Muscle layer of duodenum (tissue), 2 donors: ENCODE results near the gene RPL10.
A peak's percentile ranks its signal among the peaks of the same experiment; 100 is the strongest.

Source experiments
- H3K27ac ChIP-seq: one replicate; pipeline ENCODE4 v1.7.0; 2013; ENCODE audit warnings: mild to moderate bottlenecking, low read length
- H3K27me3 ChIP-seq: one replicate; pipeline ENCODE4 v1.7.0; 2013; ENCODE audit warnings: low read depth, mild to moderate bottlenecking, control low read depth, low read length
- H3K36me3 ChIP-seq, 2 donors: one replicate each; pipeline ENCODE4 v1.7.0; 2013; ENCODE audit warnings: low read length in 2 of 2, control low read depth in 1 of 2, mild to moderate bottlenecking in 1 of 2; ENCODE audit not compliant: insufficient read depth in 2 of 2, control insufficient read depth in 1 of 2
- H3K4me1 ChIP-seq, 2 donors: one replicate each; pipeline ENCODE4 v1.7.0; 2013; ENCODE audit warnings: low read length in 2 of 2, mild to moderate bottlenecking in 2 of 2, control low read depth in 1 of 2, moderate library complexity in 1 of 2; ENCODE audit not compliant: insufficient read depth in 2 of 2, control insufficient read depth in 1 of 2
- H3K4me3 ChIP-seq, 2 donors: one replicate each; pipeline ENCODE4 v1.7.0; 2013; ENCODE audit warnings: low read length in 2 of 2, low read depth in 1 of 2, mild to moderate bottlenecking in 1 of 2
- H3K9me3 ChIP-seq, 2 donors: one replicate each; pipeline ENCODE4 v1.7.0; 2013; ENCODE audit warnings: low read length in 2 of 2, control low read depth in 1 of 2, mild to moderate bottlenecking in 1 of 2; ENCODE audit not compliant: control insufficient read depth in 1 of 2
- donor health status: healthy.

RPL10 gene

DNA sequence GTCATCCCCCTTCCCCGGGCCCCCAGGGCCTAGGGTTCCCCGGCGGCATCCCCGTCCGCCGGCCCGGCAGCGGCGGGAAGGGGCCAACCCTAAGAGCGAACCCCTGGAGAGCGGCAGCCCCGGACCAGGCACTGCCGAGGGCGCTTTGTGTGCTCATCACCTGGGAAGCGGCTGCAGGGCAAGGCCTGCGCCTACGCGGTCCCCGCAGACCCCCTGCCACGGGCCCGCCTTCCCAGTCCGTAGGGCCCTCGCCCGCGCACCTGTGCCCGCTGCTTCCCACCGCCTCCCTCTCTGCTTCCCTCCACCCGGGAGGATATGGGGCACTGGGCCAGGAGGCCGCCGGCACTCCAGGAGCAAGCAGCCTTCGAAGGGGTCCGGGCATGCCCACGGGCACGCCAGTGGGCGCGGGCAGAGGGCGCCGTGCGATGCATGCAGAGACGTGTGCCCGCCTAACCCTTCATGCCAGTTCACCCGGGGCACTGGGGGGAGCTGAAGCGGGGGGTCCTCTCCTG is 26.3 kb upstream of the RPL10 start:
- Histone ChIP-seq H3K27me3 (no peaks in the 10 kb centered on the region), H3K9me3 (no peaks in the 10 kb centered on the region), H3K36me3 (peaks cover 6 to 13% of the 10 kb centered on the region in 2 donors), H3K4me3 (peak overlapping the region; percentile 62 to 84), H3K4me1 (peaks cover 0 to 22% of the 10 kb centered on the region in 2 donors), H3K27ac (no peak overlapping the region)

DNA sequence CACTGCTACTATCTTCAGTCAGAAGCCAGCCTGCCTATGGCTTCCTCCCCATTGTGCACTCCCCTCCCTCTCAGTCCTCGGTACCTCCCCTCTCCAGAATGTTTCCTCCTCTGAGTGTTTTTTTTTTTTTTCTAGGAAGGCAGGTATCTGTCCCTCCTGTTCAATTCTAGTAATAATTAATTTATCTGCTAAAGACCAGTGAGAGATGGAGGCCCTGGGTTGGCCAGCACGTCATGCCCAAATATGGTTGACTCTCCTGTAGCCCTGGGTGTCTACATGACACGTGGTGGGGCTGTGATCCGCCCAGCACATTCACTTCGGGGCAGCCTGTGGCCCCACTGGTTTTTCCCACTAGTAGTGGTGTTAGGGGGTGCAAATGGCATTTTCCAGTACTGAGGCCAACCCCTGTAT is 25.6 kb upstream of the RPL10 start:
- Histone ChIP-seq H3K4me1 (peaks cover 0 to 17% of the 10 kb centered on the region in 2 donors), H3K36me3 (peaks cover 0 to 6% of the 10 kb centered on the region in 2 donors), H3K4me3 (peak overlapping the region; percentile 62 to 84), H3K27me3 (no peaks in the 10 kb centered on the region), H3K27ac (peak overlapping the region; percentile 39), H3K9me3 (no peaks in the 10 kb centered on the region)

DNA sequence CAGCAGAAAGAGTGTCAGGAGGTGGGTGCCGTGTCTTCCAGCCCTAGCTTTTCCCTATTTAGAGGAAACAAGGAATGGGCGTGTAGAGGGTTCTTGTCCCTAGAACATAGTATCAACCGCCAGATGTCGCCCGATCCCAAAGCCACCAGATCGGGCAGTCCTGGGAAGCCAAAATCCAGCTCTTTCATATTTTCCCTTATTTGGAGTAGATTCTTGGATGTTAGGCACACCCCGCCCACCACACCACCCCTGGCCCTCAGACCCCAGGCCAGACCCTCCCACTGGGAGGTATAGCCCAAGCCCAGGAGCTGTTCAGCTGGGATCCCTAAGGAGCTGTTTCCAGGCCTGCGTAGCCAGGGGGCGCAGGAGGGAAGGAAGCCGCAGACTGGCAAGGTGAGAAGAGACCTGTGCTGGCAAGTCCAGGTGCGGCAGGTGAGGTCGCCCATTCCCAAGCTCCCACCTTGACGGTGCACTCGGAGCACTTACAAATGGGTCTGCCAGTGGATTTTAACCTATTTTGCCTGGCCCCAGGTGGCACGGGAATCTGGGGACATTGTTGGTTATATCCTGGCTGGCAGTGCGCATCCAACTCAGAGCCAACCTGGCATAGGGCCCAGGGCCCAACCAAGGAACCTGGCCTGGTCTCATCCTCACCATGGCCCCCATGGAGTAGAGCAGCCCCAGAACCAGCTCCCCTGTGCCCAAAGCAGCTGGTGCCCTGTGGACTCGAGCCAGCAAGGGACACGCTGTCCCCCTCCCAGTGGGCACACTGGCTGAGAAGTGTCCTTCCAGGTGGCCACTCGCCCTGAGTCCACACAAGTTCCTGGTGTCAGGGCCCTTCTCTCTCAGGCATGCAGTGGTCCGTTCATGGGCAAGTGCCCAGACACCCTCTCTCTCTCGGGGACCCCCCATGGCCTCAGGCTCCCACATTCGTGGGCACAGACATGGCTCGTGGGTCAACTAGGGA is 24.6 kb upstream of the RPL10 start:
- peak overlapping the region; percentile 74 for H3K27ac ChIP-seq

DNA sequence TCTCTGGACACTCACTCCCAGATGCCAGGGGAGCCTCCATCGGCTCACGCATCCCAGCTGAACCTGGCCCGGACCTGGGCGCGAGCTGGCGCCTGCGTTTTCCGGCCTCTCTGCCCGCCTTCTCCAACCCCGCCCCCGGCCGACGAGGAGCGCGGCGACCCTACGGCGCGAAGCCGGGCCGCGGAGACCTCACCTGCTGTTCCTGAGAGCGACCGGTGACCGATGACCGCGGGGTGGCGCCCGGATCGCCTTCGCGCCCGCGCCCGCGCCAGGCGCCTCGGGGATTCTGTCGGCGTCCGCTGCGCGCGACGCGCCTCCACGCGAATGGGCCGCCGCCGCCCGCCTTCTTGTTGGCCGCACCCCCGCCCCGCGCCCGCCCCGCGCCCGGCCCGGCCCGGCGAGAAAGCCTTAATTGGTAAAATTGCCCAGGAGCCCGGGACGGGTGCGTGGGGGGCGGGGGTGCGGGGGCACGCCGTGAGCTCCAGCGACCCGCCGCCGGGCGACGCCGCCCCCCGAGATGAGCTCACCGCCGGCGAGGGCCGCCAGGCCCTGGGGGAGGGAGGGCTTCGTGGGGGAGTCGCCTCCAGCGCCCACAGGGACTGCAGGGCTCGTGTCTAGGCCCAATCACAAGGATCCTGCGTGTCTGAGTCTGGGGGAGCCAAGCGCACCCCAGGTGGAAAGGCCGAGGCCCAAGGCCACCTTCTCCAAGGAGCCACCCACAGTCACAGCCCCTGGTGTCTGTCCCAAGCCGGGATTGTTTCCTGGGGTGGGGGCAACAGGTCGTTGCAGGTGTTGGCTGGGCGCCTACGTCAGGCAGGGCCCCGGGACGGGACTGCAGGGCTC is 23.6 kb upstream of the RPL10 start, which contains the start of gene FLNA:
Gene FLNA, minus strand, starts transcription at position 322 of the 843 bp plus-strand sequence. CDS start 3,389 bp downstream, outside the sequence.
- no peaks in the 10 kb centered on the region for H3K27me3 ChIP-seq
- H3K4me1 ChIP-seq = peaks cover 0 to 9% of the 10 kb centered on the region in 2 donors
- peak within 1 kb of the TSS; percentile 62 to 84 for H3K4me3 ChIP-seq
- H3K36me3 ChIP-seq = peaks cover 0 to 3% of the 10 kb centered on the region in 2 donors
- H3K9me3 ChIP-seq = no peaks in the 10 kb centered on the region
- H3K27ac ChIP-seq = peak within 1 kb of the TSS; percentile 74

More for the DNA sequence above, 24.6 kb upstream of the RPL10 start:
- Histone ChIP-seq H3K36me3 (peaks cover 0 to 3% of the 10 kb centered on the region in 2 donors), H3K27me3 (no peaks in the 10 kb centered on the region), H3K4me3 (peak overlapping the region; percentile 62 to 84), H3K9me3 (no peaks in the 10 kb centered on the region), H3K4me1 (peaks cover 0 to 9% of the 10 kb centered on the region in 2 donors)

DNA sequence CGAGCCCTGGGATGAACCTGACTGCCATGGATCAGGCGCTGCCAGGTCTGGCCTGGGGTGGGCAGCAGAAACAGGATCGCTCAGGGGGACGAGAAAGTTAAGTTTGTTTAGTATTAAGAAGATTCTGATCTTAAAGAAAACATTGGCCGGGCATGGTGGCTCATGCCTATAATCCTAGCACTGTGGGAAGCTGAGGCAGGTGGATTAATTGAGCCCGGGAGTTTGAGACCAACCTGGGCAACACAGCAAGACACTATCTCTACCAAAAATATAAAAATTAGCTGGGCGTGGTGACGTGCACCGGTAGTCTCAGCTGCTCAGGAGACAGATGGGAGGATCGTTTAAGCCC is 23.0 kb upstream of the RPL10 start:
- Histone ChIP-seq H3K4me3 (peak overlapping the region in 1 of 2 donors; percentile 38), H3K27me3 (no peaks in the 10 kb centered on the region), H3K36me3 (peaks cover 0 to 3% of the 10 kb centered on the region in 2 donors), H3K27ac (peak overlapping the region; percentile 56), H3K9me3 (no peaks in the 10 kb centered on the region), H3K4me1 (peaks cover 0 to 10% of the 10 kb centered on the region in 2 donors)

DNA sequence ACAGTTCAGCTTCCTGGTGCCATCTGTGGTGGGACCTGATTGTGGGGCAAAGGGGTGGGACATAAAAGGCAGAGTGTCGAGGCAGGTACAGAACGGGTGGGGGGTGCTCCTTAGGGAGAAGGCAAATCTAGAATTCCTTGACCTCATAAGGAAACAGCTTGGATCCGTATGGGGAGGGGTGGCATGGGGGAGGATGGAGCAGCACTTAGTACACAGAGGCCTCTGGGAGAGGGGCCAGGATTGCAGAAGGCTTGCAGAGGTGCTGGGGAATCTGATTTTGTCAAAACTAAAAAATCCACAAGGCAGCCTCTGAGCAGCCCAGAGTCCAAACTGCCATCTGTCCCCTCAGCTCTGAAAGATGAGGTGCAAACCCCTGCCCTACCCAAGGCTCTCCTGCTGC is 21.4 kb upstream of the RPL10 start:
- Histone ChIP-seq H3K4me3 (peak overlapping the region in 1 of 2 donors; percentile 19), H3K36me3 (no peaks in the 10 kb centered on the region), H3K27ac (peak overlapping the region; percentile 75), H3K27me3 (no peaks in the 10 kb centered on the region), H3K9me3 (no peaks in the 10 kb centered on the region), H3K4me1 (peaks cover 4 to 19% of the 10 kb centered on the region in 2 donors)

DNA sequence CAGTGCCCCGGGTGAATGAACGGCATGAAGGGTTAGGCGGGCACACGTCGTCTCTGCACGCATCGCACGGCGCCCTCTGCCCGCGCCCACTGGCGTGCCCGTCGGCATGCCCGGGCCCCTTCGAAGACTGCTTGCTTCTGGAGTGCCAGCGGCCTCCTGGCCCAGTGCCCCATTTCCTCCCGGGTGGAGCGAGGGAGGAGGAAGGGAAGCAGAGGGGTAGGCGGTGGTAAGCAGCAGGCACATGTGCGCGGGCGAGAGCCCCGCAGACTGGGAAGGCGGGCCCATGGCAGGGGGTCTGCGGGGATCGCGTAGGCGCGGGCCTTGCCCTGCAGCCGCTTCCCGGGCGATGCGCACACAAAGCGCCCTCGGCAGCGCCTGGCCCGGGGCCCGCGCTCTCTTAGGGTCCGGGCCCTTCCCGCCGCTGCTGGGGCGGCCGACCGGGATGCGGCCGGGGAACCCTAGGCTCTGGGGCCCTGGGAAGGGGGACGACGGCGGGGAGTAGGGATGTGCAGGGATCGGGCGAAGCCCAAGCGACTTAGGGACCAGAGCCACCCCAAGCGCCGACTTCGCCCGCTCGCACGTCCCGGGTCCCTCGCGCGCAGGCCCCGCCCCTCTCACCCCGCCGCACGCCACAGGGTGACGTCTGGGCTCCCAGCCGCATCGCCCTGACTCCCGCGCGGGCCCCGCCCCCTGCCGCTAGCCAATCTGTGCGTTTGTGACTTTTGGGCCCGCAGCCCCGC is 19.9 kb upstream of the RPL10 start:
- no peaks in the 10 kb centered on the region for H3K36me3 ChIP-seq
- H3K4me1 ChIP-seq = peaks cover 4 to 23% of the 10 kb centered on the region in 2 donors
- peak overlapping the region; percentile 45 for H3K27ac ChIP-seq
- H3K9me3 ChIP-seq = no peaks in the 10 kb centered on the region
- no peaks in the 10 kb centered on the region for H3K27me3 ChIP-seq
- peak overlapping the region; percentile 30 to 60 for H3K4me3 ChIP-seq

DNA sequence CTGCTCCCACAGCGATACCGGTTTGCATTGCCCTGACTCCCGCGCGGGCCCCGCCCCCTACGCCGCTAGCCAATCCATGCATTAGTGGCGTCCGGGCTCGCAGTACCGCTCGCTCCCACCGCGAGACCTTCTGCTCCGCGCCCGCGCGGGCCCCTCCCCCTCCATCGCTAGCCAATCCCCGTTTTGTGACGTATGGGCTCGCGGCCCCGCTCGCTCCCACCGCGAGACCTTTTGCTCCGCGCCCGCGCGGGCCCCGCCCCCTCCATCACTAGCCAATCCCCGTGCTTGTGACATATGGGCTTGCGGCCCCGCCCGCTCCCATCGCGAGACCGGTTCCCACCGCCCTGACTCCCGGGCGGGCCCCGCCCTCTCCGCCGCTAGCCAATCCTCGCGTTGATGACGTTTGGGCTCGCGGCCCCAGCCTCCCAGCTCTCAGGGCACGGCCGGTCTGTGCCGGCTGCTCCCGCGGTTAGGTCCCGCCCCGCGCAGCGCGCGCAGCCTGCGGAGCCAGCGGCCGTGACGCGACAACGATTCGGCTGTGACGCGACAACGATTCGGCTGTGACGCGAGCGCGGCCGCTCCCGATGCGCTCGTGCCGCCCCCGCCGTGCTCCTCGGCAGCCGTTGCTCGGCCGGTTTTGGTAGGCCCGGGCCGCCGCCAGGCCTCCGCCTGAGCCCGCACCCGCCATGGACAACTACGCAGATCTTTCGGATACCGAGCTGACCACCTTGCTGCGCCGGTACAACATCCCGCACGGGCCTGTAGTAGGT is 19.2 kb upstream of the RPL10 start, which contains the start of gene EMD:
Gene EMD, plus strand, starts transcription at position 497 of the 770 bp plus-strand sequence. Its CDS starts 190 bp downstream, at position 687.
- Histone ChIP-seq H3K36me3 (no peaks in the 10 kb centered on the region), H3K9me3 (no peaks in the 10 kb centered on the region)

DNA sequence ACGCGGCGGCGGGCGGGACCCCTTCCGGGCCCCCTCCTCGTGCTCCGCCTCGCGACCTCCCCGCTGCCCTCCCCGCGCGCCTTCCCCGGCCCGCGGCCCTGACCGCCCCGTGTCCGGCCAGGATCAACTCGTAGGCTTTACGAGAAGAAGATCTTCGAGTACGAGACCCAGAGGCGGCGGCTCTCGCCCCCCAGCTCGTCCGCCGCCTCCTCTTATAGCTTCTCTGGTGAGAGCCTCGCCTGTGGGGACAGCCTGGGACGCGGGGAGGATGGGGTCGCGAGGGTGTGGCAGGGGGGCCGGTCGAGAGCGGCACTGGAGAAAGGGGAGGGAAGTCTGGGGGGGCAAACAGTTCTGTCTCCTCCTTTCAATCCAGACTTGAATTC is 18.6 kb upstream of the RPL10 start:
- Histone ChIP-seq H3K27me3 (no peaks in the 10 kb centered on the region), H3K9me3 (no peaks in the 10 kb centered on the region), H3K4me3 (peak overlapping the region; percentile 57 to 68), H3K4me1 (peaks cover 4 to 22% of the 10 kb centered on the region in 2 donors), H3K36me3 (no peaks in the 10 kb centered on the region), H3K27ac (peak overlapping the region; percentile 89)

More for the DNA sequence above, 19.2 kb upstream of the RPL10 start, which contains the start of gene EMD:
- Histone ChIP-seq H3K4me1 (peaks cover 4 to 17% of the 10 kb centered on the region in 2 donors), H3K4me3 (peak within 1 kb of the TSS; percentile 57 to 68), H3K27ac (peak within 1 kb of the TSS; percentile 89), H3K27me3 (no peaks in the 10 kb centered on the region)

DNA sequence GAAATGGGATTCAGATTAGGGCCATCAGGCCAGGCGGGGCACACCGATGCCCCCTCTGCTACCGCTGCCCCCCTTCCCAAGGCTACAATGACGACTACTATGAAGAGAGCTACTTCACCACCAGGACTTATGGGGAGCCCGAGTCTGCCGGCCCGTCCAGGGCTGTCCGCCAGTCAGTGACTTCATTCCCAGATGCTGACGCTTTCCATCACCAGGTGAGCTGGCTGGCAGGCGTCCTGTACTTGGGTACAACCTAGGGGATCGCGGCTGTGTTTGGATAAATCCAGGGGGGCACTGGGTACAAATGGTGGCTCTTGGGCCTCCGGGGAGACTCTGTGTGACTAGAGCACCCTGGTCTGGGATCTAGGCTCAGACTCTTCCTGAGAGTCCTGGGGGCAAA is 18.0 kb upstream of the RPL10 start:
- Histone ChIP-seq H3K36me3 (no peaks in the 10 kb centered on the region), H3K27ac (peak overlapping the region; percentile 89), H3K4me1 (peaks cover 4 to 22% of the 10 kb centered on the region in 2 donors), H3K27me3 (no peaks in the 10 kb centered on the region), H3K4me3 (peak overlapping the region; percentile 57 to 68), H3K9me3 (no peaks in the 10 kb centered on the region)
